MM.1S (cell line): ENCODE measurements around the gene KRTAP20-2.

ENCODE experiments used
- CTCF ChIP-seq: fragments of 300-600 bp; sonication (generic); IDR thresholded peaks from 2 replicates; pipeline ENCODE4 v1.5.1; 2016; ENCODE audit warnings: antibody characterized with exemption, low read length, mixed read lengths
- EZH2 ChIP-seq: fragments of 300-600 bp; sonication (generic); optimal IDR thresholded peaks from 2 replicates; pipeline ENCODE3; 2017; ENCODE audit warnings: low read depth, mild to moderate bottlenecking, antibody characterized with exemption, low read length, mixed read lengths
- EZH2phosphoT487 ChIP-seq: fragments of 300-600 bp; sonication (generic); IDR thresholded peaks from 2 replicates; pipeline ENCODE4 v1.6.1; 2018; ENCODE audit warnings: antibody characterized with exemption, low read length

GRCh38 chr21:30613836-30614235, 21.2 kb upstream of the KRTAP20-2 start, which contains the start of gene KRTAP6-1:
- no peak for TF ChIP-seq CTCF
- no peak for TF ChIP-seq EZH2
- TF ChIP-seq EZH2phosphoT487: no peak
